Testis (tissue), 3 donors: ENCODE results near the gene SLC5A10. TPM values are rescaled to one million over a fixed set of nuclear protein-coding genes. Genes with fewer than 3 reads are reported as not detected.
"Not testable (repeated sequence)": the region's sequence is repeated elsewhere in the genome, so short reads cannot be mapped to it uniquely, and the experiment has no call there.

Experiments
- DNase-seq: peaks from one replicate; pipeline ENCODE4 v3.0.0-alpha.2; 2019
- H3K27ac ChIP-seq, 2 donors: fragments of 200-600 bp; sonication (generic); one replicate each; pipeline ENCODE4 v1.5.1; 2019
- H3K27me3 ChIP-seq: fragments of 200-600 bp; sonication (generic); one replicate; pipeline ENCODE4 v1.5.1; 2019
- H3K36me3 ChIP-seq: fragments of 200-600 bp; sonication (generic); one replicate; pipeline ENCODE4 v1.5.1; 2017; ENCODE audit warnings: low read depth; ENCODE audit errors: missing control alignments
- H3K4me1 ChIP-seq: fragments of 200-600 bp; sonication (generic); one replicate; pipeline ENCODE4 v1.5.1; 2019
- H3K4me3 ChIP-seq, 2 donors: fragments of 200-600 bp; sonication (generic); one replicate each; pipeline ENCODE4 v1.5.1; 2017 to 2019
- H3K9me3 ChIP-seq: fragments of 200-600 bp; sonication (generic); one replicate; pipeline ENCODE4 v1.5.1; 2017
- CTCF ChIP-seq, 3 experiments: fragments of 450-650 bp in 2 of 3; fragments of 200-600 bp in 1 of 3; sonication (generic) in 1 of 3; IDR thresholded peaks; one replicate each; pipeline ENCODE4 v1.5.1; 2016 to 2019; ENCODE audit warnings: antibody characterized with exemption in 3 of 3, mild to moderate bottlenecking in 2 of 3, moderate library complexity in 1 of 3
- POLR2A ChIP-seq: fragments of 450-650 bp; IDR thresholded peaks from one replicate; pipeline ENCODE4 v1.6.1; 2017; ENCODE audit warnings: antibody characterized with exemption, mild to moderate bottlenecking, moderate library complexity
- WGBS, 2 donors: methylation state at CpG; one replicate each; pipeline ENCODE4 v1.1.5; 2018; 5-methylcytosine and 5-hydroxymethylcytosine counted together
- intact Hi-C: fragments of 100-400 bp; cut with DNase I; formaldehyde crosslinking; loops from one replicate; pipeline ENCODE4 v1.15.1; 2023; ENCODE audit warnings: low total_unique reads
- polyA plus RNA-seq: library from polyadenylated mRNA; stranded (reverse); fragments of 350-450 nt; fragmentation: Illumina TruSeq; extraction: RNeasy Lipid Tissue Mini Kit (QIAGEN cat#74804); gene quantifications from one replicate; pipeline ENCODE4 v1.2.3, GENCODE V29; 2014; ENCODE audit warnings: low read depth, low replicate concordance; ENCODE audit not compliant: insufficient read depth
- total RNA-seq, 2 donors: library from RNA; depleted of rRNA; stranded (reverse); fragments of >200 nt; gene quantifications; one replicate each; pipeline ENCODE4 v1.2.3, GENCODE V29; 2016

The SLC5A10 gene
- total and polyA plus RNA-seq, 3 donors from 2014 or later, result 0.98 to 1.1 (median 1.1) TPM

- TF ChIP-seq POLR2A (no peak), CTCF (IDR thresholded peaks at IDR 0.05) (no peak)
- H3K27ac ChIP-seq, result no peak overlapping the region
- no peaks in the 10 kb centered on the region for H3K27me3 ChIP-seq
- no peaks in the 10 kb centered on the region for H3K9me3 ChIP-seq
- H3K36me3 ChIP-seq, result no peaks in the 10 kb centered on the region
- intact Hi-C loops, result no loop called here
- 88 to 91% methylated on average over 3 of the region's 3 CpGs for WGBS, 2 donors
- no peak for DNase-seq
- peaks cover 5% of the 10 kb centered on the region for H3K4me1 ChIP-seq
- H3K4me3 ChIP-seq, result no peak overlapping the region
Observed at GRCh38 chr17:18954321-18954720, 2.4 kb downstream of the SLC5A10 start.

- no peak for DNase-seq
Observed at GRCh38 chr17:18955009-18955408, 3.0 kb downstream of the SLC5A10 start.

GRCh38 chr17:18956021-18956420 is 4.1 kb downstream of the SLC5A10 start:
- 95 to 98% methylated on average over 6 of the region's 6 CpGs for WGBS, 2 donors
- intact Hi-C loops, result not testable (repeated sequence)

More at GRCh38 chr17:18955009-18955408, 3.0 kb downstream of the SLC5A10 start:
- Histone ChIP-seq H3K27ac (no peak overlapping the region), H3K27me3 (no peaks in the 10 kb centered on the region), H3K9me3 (no peaks in the 10 kb centered on the region), H3K4me3 (no peak overlapping the region), H3K4me1 (peaks cover 5% of the 10 kb centered on the region), H3K36me3 (no peaks in the 10 kb centered on the region)
- intact Hi-C loops, result no loop called here
- WGBS, 2 donors, result 76 to 79% methylated on average over 6 of the region's 6 CpGs
- TF ChIP-seq CTCF (IDR thresholded peaks at IDR 0.05), result no peak
- no peak for TF ChIP-seq POLR2A

GRCh38 chr17:18956581-18956980 is 4.6 kb downstream of the SLC5A10 start:
- Histone ChIP-seq H3K9me3 (no peaks in the 10 kb centered on the region), H3K4me3 (no peak overlapping the region), H3K27me3 (no peaks in the 10 kb centered on the region), H3K36me3 (no peaks in the 10 kb centered on the region), H3K4me1 (no peaks in the 10 kb centered on the region), H3K27ac (no peak overlapping the region)
- no peak for DNase-seq
- WGBS, 2 donors, result 88 to 94% methylated on average over 3 of the region's 3 CpGs
- intact Hi-C loops, result no loop called here
- TF ChIP-seq POLR2A, result no peak
- TF ChIP-seq CTCF (IDR thresholded peaks at IDR 0.05), result no peak

More at GRCh38 chr17:18956021-18956420, 4.1 kb downstream of the SLC5A10 start:
- not testable (repeated sequence) for H3K4me3 ChIP-seq, H3K4me1 ChIP-seq, H3K27ac ChIP-seq, H3K27me3 ChIP-seq, H3K36me3 ChIP-seq, H3K9me3 ChIP-seq, DNase-seq

- H3K4me1 ChIP-seq, result no peaks in the 10 kb centered on the region
- H3K36me3 ChIP-seq, result no peaks in the 10 kb centered on the region
- no peak for DNase-seq
- no peak overlapping the region for H3K4me3 ChIP-seq
- no peaks in the 10 kb centered on the region for H3K9me3 ChIP-seq
- H3K27ac ChIP-seq, result no peak overlapping the region
- TF ChIP-seq POLR2A (no peak), CTCF (IDR thresholded peaks at IDR 0.05) (no peak)
- WGBS, 2 donors, result 90% methylated on average over 4 of the region's 4 CpGs
- intact Hi-C loops, result no loop called here
- H3K27me3 ChIP-seq, result no peaks in the 10 kb centered on the region
Observed at GRCh38 chr17:18957831-18958230, 5.9 kb downstream of the SLC5A10 start.
